GM20000 (cell line): ENCODE data around the gene FSTL4.

ENCODE experiments used
- DNase-seq: peaks from one replicate; pipeline ENCODE4 v3.0.0; 2012; ENCODE audit warnings: low spot score
- TF ChIP-seq, protein P1 (sequence below): IDR thresholded peaks from 2 replicates; pipeline ENCODE4 v1.5.1; 2012; ENCODE audit warnings: mild to moderate bottlenecking, control low read depth; ENCODE audit errors: extremely low read depth, missing control alignments

FSTL4 gene

DNA sequence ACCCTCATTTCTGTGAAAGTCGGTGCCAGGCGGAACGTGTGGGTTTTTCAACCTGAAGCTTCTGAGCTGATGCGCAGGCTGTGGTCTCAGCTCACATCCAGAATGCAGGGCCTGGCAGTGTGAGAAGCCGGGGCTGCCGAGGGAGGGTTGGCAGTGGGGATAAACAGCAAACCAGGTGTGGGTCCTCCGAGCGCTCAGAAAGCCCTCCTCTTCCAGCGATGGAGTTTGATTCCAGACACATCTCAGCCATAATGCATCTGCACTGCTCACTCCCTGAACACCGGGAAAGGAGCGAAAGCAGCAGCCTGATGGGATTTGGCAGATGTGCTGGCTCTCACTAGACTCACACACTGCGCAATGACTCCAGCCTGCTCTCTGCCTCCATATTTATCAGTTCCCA lies 280.4 kb downstream of the FSTL4 start:
- TF ChIP-seq, protein P1, sequence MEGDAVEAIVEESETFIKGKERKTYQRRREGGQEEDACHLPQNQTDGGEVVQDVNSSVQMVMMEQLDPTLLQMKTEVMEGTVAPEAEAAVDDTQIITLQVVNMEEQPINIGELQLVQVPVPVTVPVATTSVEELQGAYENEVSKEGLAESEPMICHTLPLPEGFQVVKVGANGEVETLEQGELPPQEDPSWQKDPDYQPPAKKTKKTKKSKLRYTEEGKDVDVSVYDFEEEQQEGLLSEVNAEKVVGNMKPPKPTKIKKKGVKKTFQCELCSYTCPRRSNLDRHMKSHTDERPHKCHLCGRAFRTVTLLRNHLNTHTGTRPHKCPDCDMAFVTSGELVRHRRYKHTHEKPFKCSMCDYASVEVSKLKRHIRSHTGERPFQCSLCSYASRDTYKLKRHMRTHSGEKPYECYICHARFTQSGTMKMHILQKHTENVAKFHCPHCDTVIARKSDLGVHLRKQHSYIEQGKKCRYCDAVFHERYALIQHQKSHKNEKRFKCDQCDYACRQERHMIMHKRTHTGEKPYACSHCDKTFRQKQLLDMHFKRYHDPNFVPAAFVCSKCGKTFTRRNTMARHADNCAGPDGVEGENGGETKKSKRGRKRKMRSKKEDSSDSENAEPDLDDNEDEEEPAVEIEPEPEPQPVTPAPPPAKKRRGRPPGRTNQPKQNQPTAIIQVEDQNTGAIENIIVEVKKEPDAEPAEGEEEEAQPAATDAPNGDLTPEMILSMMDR: no peak
- no peak for DNase-seq

DNA sequence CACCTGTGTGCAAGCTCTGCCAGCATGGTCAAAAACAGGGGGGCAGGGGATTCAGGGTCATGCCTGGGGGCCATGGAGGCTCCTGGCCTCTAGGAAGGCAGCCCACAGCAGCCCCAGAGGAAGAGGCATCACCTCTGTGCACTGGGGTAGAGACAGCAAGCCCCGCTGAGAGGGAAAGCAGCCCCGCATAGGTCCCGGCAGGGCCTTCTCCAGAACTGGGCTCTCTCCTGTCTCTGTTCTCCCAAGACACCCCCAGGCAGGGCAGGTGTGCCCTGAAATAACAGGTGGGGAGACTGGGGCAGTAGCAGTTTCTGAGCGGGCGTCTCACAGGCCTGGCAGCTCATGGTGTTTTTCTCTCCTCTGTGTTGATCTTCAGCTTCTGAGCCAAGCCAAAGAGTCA lies 281.4 kb downstream of the FSTL4 start:
- TF ChIP-seq, protein P1: no peak
- DNase-seq: no peak

DNA sequence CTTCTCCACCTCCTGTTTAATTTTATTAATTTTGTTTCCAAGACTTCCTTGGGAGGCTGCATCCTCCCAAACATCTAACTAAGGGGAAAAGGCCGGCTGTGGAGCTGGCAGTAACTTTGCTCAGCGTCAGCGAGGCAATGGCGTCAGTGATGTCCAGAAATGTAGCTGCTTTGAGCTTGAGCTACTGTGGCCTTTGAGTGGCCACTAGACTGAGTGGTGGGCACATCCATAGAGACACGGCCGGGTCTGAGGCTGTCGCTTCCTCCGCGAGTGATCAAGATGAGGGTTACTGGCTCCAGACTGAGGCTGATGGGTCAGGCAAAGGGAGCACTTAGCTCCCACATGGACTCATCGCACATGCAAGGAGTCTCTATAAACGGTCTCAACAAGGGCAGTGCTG lies 283.5 kb downstream of the FSTL4 start:
- DNase-seq: no peak
- TF ChIP-seq, protein P1: no peak

DNA sequence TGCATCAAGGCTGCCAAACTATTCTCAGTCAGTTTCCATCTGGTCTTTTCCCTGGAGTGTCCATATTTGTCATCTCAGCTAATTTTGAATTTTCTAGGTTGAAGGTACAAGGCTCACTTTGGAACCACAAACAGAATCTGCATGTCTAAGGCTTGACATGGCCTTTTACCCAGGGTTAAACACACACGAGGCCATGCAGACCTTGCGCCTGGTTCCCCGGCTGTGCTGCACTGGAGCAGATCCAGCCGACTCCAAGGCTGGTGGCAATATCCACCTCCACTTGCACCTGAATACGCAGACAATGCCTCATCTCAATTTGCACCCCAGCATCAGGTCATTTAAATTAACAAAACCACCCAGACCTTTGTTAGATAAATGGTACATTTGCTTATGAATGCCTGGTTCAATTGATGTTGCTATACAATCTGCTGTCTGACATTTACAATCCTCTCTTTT lies 284.4 kb downstream of the FSTL4 start:
- TF ChIP-seq, protein P1: no peak
- DNase-seq: no peak

DNA sequence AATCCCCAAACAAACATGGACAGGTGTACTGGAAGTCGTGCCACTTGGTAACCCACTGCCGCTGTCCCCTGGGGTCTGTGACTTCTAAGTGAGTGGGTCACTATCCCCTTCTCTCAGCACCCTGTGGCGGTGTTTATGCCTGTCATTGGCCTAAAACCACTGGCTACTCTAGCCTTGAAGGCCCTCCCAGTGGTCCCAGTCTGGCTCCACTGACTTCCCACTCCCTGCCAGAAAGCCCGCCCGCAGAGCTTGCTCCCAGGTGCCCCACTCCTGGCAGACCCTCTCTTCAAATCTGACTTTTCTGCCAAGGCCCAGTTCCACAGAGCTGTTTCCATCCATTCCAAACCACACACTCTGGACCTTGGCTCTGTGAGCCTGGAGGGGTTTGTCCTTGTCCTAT lies 286.0 kb downstream of the FSTL4 start:
- DNase-seq: no peak
- TF ChIP-seq, protein P1: no peak

DNA sequence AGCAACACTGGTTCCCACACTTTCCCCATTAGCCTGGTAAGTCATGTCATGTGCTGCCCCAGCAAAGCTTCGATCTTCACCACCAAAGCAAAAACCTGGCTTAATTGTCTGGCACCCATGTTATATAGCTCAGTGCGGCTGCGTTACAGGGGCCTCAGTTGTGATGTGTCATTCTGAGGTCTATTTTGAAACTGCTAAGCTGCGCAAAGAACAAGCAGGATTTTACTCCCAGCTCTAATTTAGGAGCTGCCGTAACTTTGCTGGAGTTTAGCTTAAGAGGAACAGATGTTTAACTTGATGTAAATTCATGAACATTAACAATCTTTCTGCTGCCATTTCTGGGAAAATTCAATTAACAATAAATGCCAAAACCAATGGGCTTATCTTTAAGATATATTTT lies 286.5 kb downstream of the FSTL4 start:
- no peak for DNase-seq
- TF ChIP-seq, protein P1: no peak

DNA sequence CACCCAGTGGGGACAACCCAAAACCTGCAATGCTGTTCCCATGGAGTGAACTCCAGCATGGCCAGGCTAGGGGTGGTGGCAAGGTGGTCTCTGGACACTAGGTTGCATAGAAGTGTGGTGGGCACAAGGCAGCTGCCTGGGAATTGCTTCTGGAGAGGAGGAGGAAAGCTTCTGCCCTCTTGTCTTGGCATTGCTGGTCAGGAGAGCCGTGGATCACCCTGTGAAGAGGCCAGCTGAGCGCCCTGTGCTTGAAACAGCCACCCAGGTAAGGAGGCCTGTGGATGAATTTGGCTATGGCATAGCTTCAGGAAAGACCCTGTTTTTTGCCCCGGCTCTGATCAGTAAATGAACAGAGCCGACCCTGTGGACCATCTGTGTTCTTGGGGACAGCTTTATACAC lies 287.4 kb downstream of the FSTL4 start:
- DNase-seq: no peak
- TF ChIP-seq, protein P1: no peak
